Measurements from ENCODE around the gene KLK2. TPM values are rescaled to one million over a fixed set of nuclear protein-coding genes. Genes with fewer than 3 reads are reported as not detected.

Gene KLK2
- total RNA-seq, 1 donor = not detected

DNA sequence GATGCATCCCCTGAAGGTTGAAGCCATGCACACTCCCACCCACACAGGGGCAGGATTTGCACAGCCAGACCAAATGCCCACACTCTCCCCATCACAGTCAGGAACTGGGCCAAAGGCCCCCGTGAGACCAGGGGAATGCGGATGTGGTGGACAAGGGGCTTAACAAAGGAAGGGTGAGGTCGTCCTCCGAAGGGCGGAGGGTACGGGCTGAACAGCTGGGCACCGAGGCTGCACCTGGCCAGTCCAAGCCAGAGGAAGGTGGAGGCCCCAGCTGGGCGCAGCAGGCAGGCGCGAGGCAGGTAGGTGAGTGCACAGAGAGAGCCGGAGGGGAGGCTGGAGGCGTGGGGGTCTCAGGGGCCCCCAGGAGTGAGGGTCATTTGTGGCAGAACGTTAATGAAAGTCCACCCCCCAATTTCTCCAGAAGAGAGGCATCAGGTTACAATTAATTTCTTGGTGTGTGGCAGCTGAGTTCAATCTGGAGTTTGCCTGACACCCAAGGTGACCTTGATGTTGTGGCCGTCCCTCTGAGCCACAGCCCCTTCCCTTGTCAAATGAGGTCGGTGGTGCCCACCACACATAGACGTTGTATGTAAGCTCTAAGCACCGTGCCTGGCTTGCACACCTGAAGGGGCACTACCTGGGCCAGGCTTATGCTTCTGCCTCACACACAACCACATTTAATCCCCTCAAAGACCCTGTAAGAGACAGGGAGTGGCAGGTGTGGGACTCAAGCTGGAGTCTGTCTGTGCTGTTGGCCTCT, 42.8 kb upstream of the KLK2 start:
- Histone ChIP-seq H3K4me2 (ENCODE audit: insufficient read depth, low read length) (no peak overlapping the region), H3K36me3 (ENCODE audit: insufficient read depth, low read length) (no peaks in the 10 kb centered on the region), H3K27me3 (ENCODE audit: insufficient read depth, low read length) (peaks cover 4% of the 10 kb centered on the region), H4K20me1 (ENCODE audit: insufficient read depth, low read length) (no peaks in the 10 kb centered on the region), H3K9me3 (ENCODE audit: low read depth, low read length) (no peaks in the 10 kb centered on the region), H3K4me1 (ENCODE audit: insufficient read depth, low read length) (peaks cover 2% of the 10 kb centered on the region), H3K79me2 (ENCODE audit: insufficient read depth, low read length) (no peaks in the 10 kb centered on the region), H3K27ac (ENCODE audit: low read depth, low read length) (no peak overlapping the region), H3K4me3 (ENCODE audit: insufficient read depth, low read length) (no peak overlapping the region), H2AFZ (ENCODE audit: low read length) (no peak overlapping the region)
- TF ChIP-seq, protein P1, sequence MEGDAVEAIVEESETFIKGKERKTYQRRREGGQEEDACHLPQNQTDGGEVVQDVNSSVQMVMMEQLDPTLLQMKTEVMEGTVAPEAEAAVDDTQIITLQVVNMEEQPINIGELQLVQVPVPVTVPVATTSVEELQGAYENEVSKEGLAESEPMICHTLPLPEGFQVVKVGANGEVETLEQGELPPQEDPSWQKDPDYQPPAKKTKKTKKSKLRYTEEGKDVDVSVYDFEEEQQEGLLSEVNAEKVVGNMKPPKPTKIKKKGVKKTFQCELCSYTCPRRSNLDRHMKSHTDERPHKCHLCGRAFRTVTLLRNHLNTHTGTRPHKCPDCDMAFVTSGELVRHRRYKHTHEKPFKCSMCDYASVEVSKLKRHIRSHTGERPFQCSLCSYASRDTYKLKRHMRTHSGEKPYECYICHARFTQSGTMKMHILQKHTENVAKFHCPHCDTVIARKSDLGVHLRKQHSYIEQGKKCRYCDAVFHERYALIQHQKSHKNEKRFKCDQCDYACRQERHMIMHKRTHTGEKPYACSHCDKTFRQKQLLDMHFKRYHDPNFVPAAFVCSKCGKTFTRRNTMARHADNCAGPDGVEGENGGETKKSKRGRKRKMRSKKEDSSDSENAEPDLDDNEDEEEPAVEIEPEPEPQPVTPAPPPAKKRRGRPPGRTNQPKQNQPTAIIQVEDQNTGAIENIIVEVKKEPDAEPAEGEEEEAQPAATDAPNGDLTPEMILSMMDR (IDR thresholded peaks at IDR 0.05; ENCODE audit: extremely low read depth, low read depth, low read length) = no peak
- no peak for DNase-seq (ENCODE audit: insufficient read length, low spot score, missing footprints)

DNA sequence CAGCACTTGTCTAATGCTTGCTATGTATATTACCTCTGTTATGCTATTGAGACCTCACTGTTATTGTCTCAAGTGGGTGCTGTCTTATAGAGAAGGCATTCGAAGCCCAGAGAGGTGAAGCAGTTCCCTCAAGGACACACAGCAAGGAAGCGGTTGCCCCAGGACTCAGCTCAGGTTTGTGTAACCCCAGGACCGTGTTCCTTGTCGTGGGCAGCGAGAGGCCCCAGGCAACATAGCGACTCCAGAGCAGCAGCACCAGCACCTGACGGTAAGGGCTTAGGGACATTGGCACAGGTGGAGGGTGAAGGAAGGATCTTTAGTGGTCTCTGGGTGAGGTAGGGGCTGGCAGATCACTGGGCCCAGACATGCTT, 42.2 kb upstream of the KLK2 start:
- H3K36me3 ChIP-seq (ENCODE audit: insufficient read depth, low read length) = no peaks in the 10 kb centered on the region
- no peak overlapping the region for H3K4me3 ChIP-seq (ENCODE audit: insufficient read depth, low read length)
- H3K27ac ChIP-seq (ENCODE audit: low read depth, low read length) = no peak overlapping the region
- TF ChIP-seq, protein P1 (IDR thresholded peaks at IDR 0.05; ENCODE audit: extremely low read depth, low read depth, low read length) = no peak
- DNase-seq (ENCODE audit: insufficient read length, low spot score, missing footprints) = no peak
- no peaks in the 10 kb centered on the region for H4K20me1 ChIP-seq (ENCODE audit: insufficient read depth, low read length)
- no peak overlapping the region for H3K4me2 ChIP-seq (ENCODE audit: insufficient read depth, low read length)
- H3K4me1 ChIP-seq (ENCODE audit: insufficient read depth, low read length) = peaks cover 5% of the 10 kb centered on the region
- H3K9me3 ChIP-seq (ENCODE audit: low read depth, low read length) = no peaks in the 10 kb centered on the region
- H3K79me2 ChIP-seq (ENCODE audit: insufficient read depth, low read length) = no peaks in the 10 kb centered on the region
- H2AFZ ChIP-seq (ENCODE audit: low read length) = no peak overlapping the region
- peaks cover 4% of the 10 kb centered on the region for H3K27me3 ChIP-seq (ENCODE audit: insufficient read depth, low read length)

DNA sequence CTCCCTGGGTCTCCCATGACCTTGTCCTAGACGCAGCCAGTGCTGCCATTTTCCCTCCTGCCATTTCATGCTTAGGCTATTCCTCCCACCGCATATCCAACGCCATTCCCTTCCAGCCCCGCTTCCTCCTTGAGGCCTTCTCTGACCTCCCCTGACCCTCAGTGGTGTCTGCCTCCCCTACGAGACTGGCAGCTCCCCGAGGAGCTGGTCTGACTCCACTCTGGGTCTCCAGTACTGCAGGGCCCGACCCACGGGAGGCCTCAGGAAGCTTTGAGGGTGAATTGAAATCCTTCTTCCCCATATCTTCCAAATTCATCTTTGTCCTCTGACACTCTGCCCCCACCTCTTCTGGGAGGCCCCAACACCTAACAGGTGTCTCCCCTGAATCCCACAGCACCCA, 40.6 kb upstream of the KLK2 start:
- Histone ChIP-seq H3K79me2 (ENCODE audit: insufficient read depth, low read length) (no peaks in the 10 kb centered on the region), H4K20me1 (ENCODE audit: insufficient read depth, low read length) (no peaks in the 10 kb centered on the region), H3K27ac (ENCODE audit: low read depth, low read length) (no peak overlapping the region), H3K4me1 (ENCODE audit: insufficient read depth, low read length) (peaks cover 5% of the 10 kb centered on the region), H3K4me3 (ENCODE audit: insufficient read depth, low read length) (no peak overlapping the region), H3K36me3 (ENCODE audit: insufficient read depth, low read length) (no peaks in the 10 kb centered on the region), H3K4me2 (ENCODE audit: insufficient read depth, low read length) (no peak overlapping the region), H3K27me3 (ENCODE audit: insufficient read depth, low read length) (peaks cover 7% of the 10 kb centered on the region), H2AFZ (ENCODE audit: low read length) (no peak overlapping the region), H3K9me3 (ENCODE audit: low read depth, low read length) (no peaks in the 10 kb centered on the region)
- DNase-seq (ENCODE audit: insufficient read length, low spot score, missing footprints) = no peak
- TF ChIP-seq, protein P1 (IDR thresholded peaks at IDR 0.05; ENCODE audit: extremely low read depth, low read depth, low read length) = no peak

DNA sequence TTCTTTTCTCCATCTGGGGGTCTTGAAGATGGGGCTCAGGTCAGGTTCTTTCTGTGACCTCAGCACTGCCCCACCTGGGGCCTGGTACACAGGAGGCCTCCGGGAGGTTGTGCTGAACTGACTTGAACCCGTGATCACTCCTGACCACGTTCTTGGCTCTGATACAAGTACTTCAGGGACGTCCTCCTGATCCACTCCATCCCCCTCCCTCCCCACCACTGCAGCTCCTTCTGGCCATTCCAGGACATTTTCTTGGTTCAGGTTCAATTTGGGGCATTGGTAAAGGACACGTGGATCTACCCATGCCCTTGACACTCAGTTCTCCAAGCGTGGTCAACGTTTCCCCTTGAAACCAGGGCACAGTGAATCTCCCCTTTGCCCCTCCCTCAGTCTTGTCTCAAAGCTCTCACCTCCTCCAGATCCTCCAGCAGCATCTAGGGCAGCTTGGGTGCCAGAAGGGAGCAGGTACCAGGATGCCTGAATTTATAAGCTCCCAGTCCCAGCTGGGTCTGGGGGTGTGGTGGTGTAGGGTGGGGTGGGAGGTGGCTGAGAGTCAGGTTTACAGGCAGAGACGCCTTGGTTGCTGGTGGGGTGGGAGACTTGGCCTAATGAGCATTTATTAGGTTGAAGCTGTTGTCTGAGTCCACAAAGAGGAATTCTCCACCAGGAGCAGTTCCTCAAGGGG, 40.0 kb upstream of the KLK2 start, which contains the start of gene KLK15:
Gene KLK15 (minus strand): TSS at position 458 of the 685 bp plus-strand sequence. CDS start 2,082 bp downstream, outside the sequence.
- Histone ChIP-seq H3K4me3 (ENCODE audit: insufficient read depth, low read length) (no peak within 1 kb of the TSS), H3K27ac (ENCODE audit: low read depth, low read length) (no peak within 1 kb of the TSS), H2AFZ (ENCODE audit: low read length) (no peak within 1 kb of the TSS), H3K36me3 (ENCODE audit: insufficient read depth, low read length) (no peaks in the 10 kb centered on the region), H3K79me2 (ENCODE audit: insufficient read depth, low read length) (no peaks in the 10 kb centered on the region), H3K4me1 (ENCODE audit: insufficient read depth, low read length) (peaks cover 5% of the 10 kb centered on the region), H3K27me3 (ENCODE audit: insufficient read depth, low read length) (peaks cover 7% of the 10 kb centered on the region), H4K20me1 (ENCODE audit: insufficient read depth, low read length) (no peaks in the 10 kb centered on the region), H3K4me2 (ENCODE audit: insufficient read depth, low read length) (no peak within 1 kb of the TSS), H3K9me3 (ENCODE audit: low read depth, low read length) (no peaks in the 10 kb centered on the region)
- TF ChIP-seq, protein P1 (IDR thresholded peaks at IDR 0.05; ENCODE audit: extremely low read depth, low read depth, low read length) = no peak
- no peak for DNase-seq (ENCODE audit: insufficient read length, low spot score, missing footprints)
